GM13977 (cell line): Measurements from ENCODE around the gene FBXO39.
"Not testable (repeated sequence)": the region's sequence is repeated elsewhere in the genome, so short reads cannot be mapped to it uniquely, and the experiment has no call there.

Source experiments
- DNase-seq: peaks from one replicate; pipeline ENCODE4 v3.0.0; 2012; ENCODE audit warnings: low spot score
- in situ Hi-C: fragments of 300-500 bp; cut with MboI; formaldehyde crosslinking; loops from one replicate; pipeline ENCODE4 v1.12.0; 2022; ENCODE audit warnings: low sequenced_read_pairs, low pct_unique_long_range_greater_than_20kb, mixed read lengths, inconsistent platforms; ENCODE audit not compliant: unreplicated experiment
- TF ChIP-seq, protein P1 (sequence below): IDR thresholded peaks from 2 replicates; pipeline ENCODE4 v1.5.1; 2012; ENCODE audit warnings: mild to moderate bottlenecking, control low read depth; ENCODE audit not compliant: insufficient read depth; ENCODE audit errors: extremely low read depth, missing control alignments

FBXO39 gene

DNA sequence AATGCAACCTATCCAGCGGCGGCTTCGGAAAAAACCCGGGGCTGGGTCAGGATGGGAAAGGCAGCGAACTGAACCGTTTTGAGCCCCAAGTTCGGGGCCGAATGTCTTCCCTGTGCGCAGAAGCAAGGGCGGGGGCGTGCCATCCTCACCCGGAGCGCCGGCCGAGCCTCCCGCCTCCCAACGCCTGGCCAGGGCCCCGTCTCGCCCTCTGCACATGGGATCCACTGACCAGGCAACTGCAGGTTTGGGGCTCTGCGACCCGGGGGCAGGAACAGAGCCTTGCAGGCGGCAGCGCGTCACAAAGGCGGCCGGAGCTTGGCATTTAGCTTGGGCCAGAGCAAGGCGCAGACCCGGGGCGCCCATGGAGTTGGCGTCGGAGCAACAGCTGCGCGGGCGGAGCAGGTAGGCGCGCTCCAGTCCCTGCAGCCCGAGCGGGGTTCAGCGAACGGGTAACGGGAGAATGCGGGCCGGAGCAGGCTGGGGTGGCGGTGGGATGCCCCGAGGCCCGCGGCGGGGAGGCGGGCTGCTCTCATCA lies at the start of gene FBXO39:
Gene FBXO39 (plus strand): TSS at position 345 of the 535 bp plus-strand sequence. CDS start 3,654 bp downstream, outside the sequence.
- TF ChIP-seq, protein P1, sequence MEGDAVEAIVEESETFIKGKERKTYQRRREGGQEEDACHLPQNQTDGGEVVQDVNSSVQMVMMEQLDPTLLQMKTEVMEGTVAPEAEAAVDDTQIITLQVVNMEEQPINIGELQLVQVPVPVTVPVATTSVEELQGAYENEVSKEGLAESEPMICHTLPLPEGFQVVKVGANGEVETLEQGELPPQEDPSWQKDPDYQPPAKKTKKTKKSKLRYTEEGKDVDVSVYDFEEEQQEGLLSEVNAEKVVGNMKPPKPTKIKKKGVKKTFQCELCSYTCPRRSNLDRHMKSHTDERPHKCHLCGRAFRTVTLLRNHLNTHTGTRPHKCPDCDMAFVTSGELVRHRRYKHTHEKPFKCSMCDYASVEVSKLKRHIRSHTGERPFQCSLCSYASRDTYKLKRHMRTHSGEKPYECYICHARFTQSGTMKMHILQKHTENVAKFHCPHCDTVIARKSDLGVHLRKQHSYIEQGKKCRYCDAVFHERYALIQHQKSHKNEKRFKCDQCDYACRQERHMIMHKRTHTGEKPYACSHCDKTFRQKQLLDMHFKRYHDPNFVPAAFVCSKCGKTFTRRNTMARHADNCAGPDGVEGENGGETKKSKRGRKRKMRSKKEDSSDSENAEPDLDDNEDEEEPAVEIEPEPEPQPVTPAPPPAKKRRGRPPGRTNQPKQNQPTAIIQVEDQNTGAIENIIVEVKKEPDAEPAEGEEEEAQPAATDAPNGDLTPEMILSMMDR = no peak
- in situ Hi-C loops = no loop called here

DNA sequence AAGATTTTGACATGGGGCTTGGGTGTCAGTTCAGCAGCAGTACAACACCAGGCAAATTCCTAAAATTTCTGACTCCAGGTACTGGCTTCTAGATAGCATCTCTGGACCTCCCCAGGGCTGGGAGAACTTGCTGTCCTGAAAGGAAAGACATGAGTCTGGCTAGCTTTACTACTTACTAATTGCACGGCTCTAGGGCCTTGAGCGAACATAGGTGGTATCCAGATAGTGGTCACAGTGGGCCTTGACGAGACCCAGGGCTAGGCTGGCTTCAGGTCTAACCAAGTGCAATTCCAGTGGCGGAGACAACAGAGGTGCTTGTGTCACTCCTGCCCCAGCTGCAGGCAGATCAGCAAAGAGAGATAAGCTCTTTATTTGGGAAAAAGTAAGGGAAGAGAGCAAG lies 46.5 kb upstream of the FBXO39 start:
- no peak for DNase-seq
- in situ Hi-C loops = no loop called here
- TF ChIP-seq, protein P1 = no peak

More for the DNA sequence above, at the start of gene FBXO39:
- DNase-seq = no peak

DNA sequence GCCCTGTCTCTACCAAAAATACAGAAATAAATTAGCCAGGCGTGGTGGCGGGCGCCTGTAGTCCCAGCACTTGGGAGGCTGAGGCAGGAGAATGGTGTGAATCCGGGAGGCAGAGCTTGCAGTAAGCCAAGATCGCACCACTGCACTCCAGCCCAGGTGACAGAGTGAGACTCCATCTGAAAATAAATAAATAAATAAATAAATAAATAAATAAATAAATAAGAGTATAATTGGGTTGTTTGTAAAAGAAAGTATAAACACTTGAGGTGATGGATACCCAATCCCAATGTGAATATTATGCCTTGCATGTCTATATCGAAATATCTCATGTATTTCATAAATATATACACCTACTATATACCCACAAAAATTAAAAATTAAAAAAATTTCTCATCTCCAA lies 29.4 kb upstream of the FBXO39 start:
- DNase-seq = not testable (repeated sequence)

DNA sequence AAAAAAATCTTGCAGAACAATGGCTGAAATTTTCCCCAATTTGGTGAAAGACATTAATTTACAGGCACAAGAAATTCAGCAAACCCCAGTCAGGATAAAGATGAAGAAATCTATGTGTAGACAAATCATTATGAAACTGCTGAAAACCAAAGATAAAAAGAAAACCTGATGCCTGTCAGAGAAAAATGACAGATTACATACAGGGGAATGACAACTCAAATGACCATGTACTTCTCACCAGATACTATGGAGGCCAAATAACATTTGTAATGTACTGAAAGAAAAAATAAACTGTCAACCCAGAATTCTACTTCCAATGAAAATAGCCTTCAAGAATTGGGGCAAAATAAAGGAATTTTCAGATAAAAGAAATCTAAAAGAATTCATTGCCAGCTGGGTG lies 27.4 kb upstream of the FBXO39 start:
- in situ Hi-C loops = no loop called here
- TF ChIP-seq, protein P1 = no peak
- DNase-seq = no peak

More for the DNA sequence above, 29.4 kb upstream of the FBXO39 start:
- in situ Hi-C loops = not testable (repeated sequence)

DNA sequence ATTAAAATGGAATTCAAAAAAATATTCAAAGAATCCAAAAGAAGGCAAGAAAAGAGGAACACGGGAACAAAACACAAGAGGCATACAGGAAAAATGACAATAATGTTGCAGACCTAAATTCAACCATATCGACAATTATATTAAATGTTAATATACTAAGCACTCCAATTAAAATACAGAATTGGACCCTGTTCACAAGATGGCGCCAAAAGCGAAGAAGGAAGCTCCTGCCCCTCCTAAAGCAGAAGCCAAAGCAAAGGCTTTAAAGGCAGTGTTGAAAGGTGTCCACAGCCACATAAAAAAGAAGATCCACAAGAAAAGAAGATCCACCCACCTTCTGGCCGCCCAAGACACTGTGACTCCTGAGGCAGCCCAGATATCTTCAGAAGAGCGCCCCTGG lies 26.5 kb upstream of the FBXO39 start:
- TF ChIP-seq, protein P1 = peak; percentile 9
- DNase-seq = no peak
- in situ Hi-C loops = no loop called here

DNA sequence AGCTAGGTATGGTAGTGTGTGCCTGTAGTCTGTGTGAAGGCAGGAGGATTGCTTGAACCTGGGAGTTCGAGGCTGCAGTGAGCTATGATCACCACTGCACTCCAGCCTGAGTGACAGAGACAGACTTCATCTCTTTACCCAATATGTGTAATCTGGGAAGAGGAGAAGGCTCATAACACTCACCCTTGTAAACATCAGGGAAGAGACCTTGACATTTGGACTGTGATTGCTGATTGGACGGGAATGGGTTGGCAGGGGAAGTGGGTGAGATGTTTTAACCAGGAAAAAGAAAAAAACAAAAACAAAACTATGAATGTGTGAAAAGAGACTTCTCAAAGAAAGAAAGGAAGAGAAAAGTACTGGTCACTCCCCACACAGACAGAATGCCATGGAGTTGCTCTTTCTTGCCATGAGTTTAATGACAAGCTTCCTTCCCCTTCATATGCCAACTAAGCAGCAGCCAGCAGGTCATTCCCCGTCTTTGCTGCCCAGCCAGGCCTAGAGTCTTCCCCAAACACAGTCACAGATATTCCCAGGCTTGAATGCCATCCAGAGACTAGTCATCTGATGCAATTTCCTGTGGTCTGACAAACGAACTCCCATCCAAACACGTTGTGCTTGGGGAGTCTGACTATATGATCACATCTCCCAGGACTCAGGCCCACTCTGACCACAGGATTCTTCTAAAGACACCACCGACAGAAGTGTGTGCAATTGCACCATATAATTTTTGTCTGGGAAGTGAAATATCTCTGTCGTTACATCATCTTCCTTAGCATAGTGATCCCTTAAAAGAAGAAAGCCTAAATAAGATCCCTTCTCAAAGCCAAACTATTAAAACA lies 23.7 kb upstream of the FBXO39 start:
- in situ Hi-C loops = no loop called here
- TF ChIP-seq, protein P1 = no peak
- no peak for DNase-seq

DNA sequence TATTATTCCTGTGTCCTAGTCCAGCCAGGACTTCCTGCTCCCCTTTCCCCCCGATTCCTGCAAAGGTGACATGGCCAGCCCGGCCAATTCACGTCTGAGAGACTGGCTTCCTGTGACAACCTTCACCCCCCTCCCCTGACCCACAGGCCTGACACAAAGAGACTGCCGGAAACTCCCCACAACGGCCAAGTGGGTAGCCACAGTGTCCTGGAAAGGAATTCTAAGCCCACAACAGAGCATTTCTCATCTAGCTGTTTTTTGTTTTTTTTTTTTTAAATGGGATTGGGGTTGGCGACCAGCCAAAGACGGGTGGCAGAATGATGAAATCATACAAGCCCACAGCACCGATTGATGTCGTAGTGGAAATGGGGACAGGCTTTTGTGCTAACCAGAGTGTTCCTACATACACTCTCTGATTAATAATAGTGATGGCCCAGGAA lies 23.0 kb upstream of the FBXO39 start:
- in situ Hi-C loops = no loop called here
- TF ChIP-seq, protein P1 = no peak
- DNase-seq = peak; percentile 44
